Heart left ventricle (tissue), 16 donors: ENCODE results near the gene PTPRU. TPM values are rescaled to one million over a fixed set of nuclear protein-coding genes. Genes with fewer than 3 reads are reported as not detected.

Experiments
- ATAC-seq, 4 donors: fragments of 200-7000 bp; cut with Tn5 transposase; one replicate each; pipeline ENCODE4 v1.9.1; 2020 to 2022; ENCODE audit warnings: moderate library complexity in 4 of 4, mild to moderate bottlenecking in 3 of 4, moderate number of reproducible peaks in 1 of 4
- DNase-seq, 5 donors: peaks; one replicate each; pipeline ENCODE4 v3.0.0-alpha.2; 2020
- H3K27ac ChIP-seq, 12 donors: fragments of 200-600 bp; sonication (generic) in 4 of 12; one replicate each; pipeline versions ENCODE4 v1.5.0 to v1.8.0; 2016 to 2022; ENCODE audit warnings: mild to moderate bottlenecking in 2 of 12
- H3K27me3 ChIP-seq, 9 donors: fragments of 200-600 bp; sonication (generic) in 2 of 9; one replicate each; pipeline versions ENCODE4 v1.5.1 to v1.8.0; 2016 to 2022; ENCODE audit warnings: mild to moderate bottlenecking in 3 of 9
- H3K36me3 ChIP-seq, 9 donors: fragments of 200-600 bp; sonication (generic) in 2 of 9; one replicate each; pipeline versions ENCODE4 v1.5.0 to v1.8.0; 2018 to 2022; ENCODE audit warnings: mild to moderate bottlenecking in 2 of 9
- H3K4me1 ChIP-seq, 12 donors: fragments of 200-600 bp; sonication (generic) in 4 of 12; one replicate each; pipeline versions ENCODE4 v1.5.0 to v1.8.0; 2016 to 2022; ENCODE audit warnings: mild to moderate bottlenecking in 3 of 12
- H3K4me3 ChIP-seq, 12 donors: fragments of 200-600 bp; sonication (generic) in 4 of 12; one replicate each; pipeline versions ENCODE4 v1.5.0 to v1.8.0; 2017 to 2022; ENCODE audit warnings: mild to moderate bottlenecking in 9 of 12, moderate library complexity in 4 of 12
- H3K9me3 ChIP-seq, 12 donors: fragments of 200-600 bp; sonication (generic) in 4 of 12; one replicate each; pipeline versions ENCODE4 v1.5.0 to v1.8.0; 2016 to 2022; ENCODE audit warnings: mild to moderate bottlenecking in 1 of 12
- CTCF ChIP-seq, 12 donors: fragments of 200-600 bp; sonication (generic) in 4 of 12; IDR thresholded peaks; one replicate each; pipeline versions ENCODE4 v1.5.0 to v1.8.0; 2018 to 2022; ENCODE audit warnings: antibody characterized with exemption in 12 of 12, mild to moderate bottlenecking in 5 of 12
- POLR2A ChIP-seq, 2 donors: fragments of 450-650 bp; IDR thresholded peaks; one replicate each; pipeline ENCODE4 v1.6.1; 2017; ENCODE audit warnings: antibody characterized with exemption in 2 of 2, mild to moderate bottlenecking in 2 of 2, moderate library complexity in 2 of 2
- WGBS, 4 donors: extraction: QIAGEN DNeasy Blood & Tissue Kit in 2 of 4; methylation state at CpG; one replicate each; pipeline versions ENCODE4 v1.1.5 to v1.1.7; 2013 to 2018; 5-methylcytosine and 5-hydroxymethylcytosine counted together
- intact Hi-C, 10 donors: fragments of 100-400 bp; cut with DNase I; formaldehyde crosslinking; loops; one replicate each; pipeline versions ENCODE4 v1.11.1 to v1.14.2; 2022
- polyA plus RNA-seq, 2 donors: library from polyadenylated mRNA; stranded (reverse); fragments of 200-250 nt; gene quantifications; one replicate each; pipeline ENCODE4 v1.2.3, GENCODE V29; 2013
- total RNA-seq, 9 donors: library from RNA; depleted of rRNA in 2 of 9; stranded (reverse); fragments of >200 nt in 2 of 9; fragmentation: NEBNext Ultra II Directional in 3 of 9; extraction: Animal tissue kit (Norgen Biotek cat#: 25700) in 3 of 9; gene quantifications; one replicate each; pipeline versions ENCODE4 v1.1.0 to v1.2.4, GENCODE V29; 2016 to 2023
- donor health status: ischemic (EF 13 %, LVEDD 7.1; RV severe dilation, severe dysfunction).
- donor health status: healthy with polysubstance abuse.
- donor health status: DM: no; HTN: yes; CAD: no.
- donor health status: DM: no; HTN: no; CAD: no.
- donor health status: ischemic (EF 25% LVEDD 6.9; RV normal size, moderate dysfunction).
- donor health status: ischemic (EF 25% LVEDD 5.7; RV mildly dilated, moderate dysfunction).
- donor health status: healthy.
- donor health status: DM: yes; HTN: yes; CAD: no.
- donor health status: ischemic (EF 35%, LVEDD 5.7; RV mildly dilated, moderate dysfunction).
- donor health status: nonischemic (EF 11% LVEDD 7.7; RV severe dilation, severe dysfunction).
- donor health status: DM: yes; HTN: yes; CAD: no.
- donor health status: PGD.
- donor health status: ischemic (EF 29% LVEDD 5.4; RV normal size, mild dysfunction).
- donor health status: nonischemic (EF 23%, LVEDD 6.1; RV moderate dilation, normal function).

Gene PTPRU
- total and polyA plus RNA-seq, 11 donors: 7.1 to 59.9 (median 16.2) TPM

- TF ChIP-seq CTCF (IDR thresholded peaks at IDR 0.05) (no peak), POLR2A (IDR thresholded peaks at IDR 0.05) (no peak)
- peak overlapping the region in 1 of 12 donors; percentile 47 for H3K27ac ChIP-seq
- 15 to 25% (median 22%) methylated on average over 21 to 38 of the region's 38 CpGs for WGBS, 4 donors
- H3K9me3 ChIP-seq: no peaks in the 10 kb centered on the region
- intact Hi-C loops: loop anchor here in 1 of 10 donors (10.0 kb wide), 1 partner anchor 436 kb away; no protein-coding TSS in a partner anchor
- H3K27me3 ChIP-seq: peaks cover 0 to 32% (median 0%) of the 10 kb centered on the region in 9 donors
- ATAC-seq: peak in 3 of 4 donors; percentile 33 to 54 (median 40)
- peak in 1 of 5 donors; percentile 51 for DNase-seq
- H3K36me3 ChIP-seq: no peaks in the 10 kb centered on the region
- peaks cover 0 to 17% (median 9%) of the 10 kb centered on the region in 12 donors for H3K4me1 ChIP-seq
- peak overlapping the region; percentile 29 to 67 (median 56) for H3K4me3 ChIP-seq
Measured at GRCh38 chr1:29258976-29259801, 22.9 kb downstream of the PTPRU start.

- TF ChIP-seq POLR2A (IDR thresholded peaks at IDR 0.05) (no peak), CTCF (IDR thresholded peaks at IDR 0.05) (no peak)
- intact Hi-C loops: loop anchor here in 1 of 10 donors (10.0 kb wide), 1 partner anchor 435 kb away; no protein-coding TSS in a partner anchor
- ATAC-seq (peak; percentile 29 to 90 (median 79)), DNase-seq (peak; percentile 45 to 79 (median 52))
- H3K4me1 ChIP-seq: peaks cover 0 to 17% (median 9%) of the 10 kb centered on the region in 12 donors
- H3K9me3 ChIP-seq: no peaks in the 10 kb centered on the region
- WGBS, 4 donors: 2 to 10% (median 4%) methylated on average over 29 to 56 of the region's 56 CpGs
- H3K27ac ChIP-seq: peak overlapping the region in 1 of 12 donors; percentile 47
- peak overlapping the region; percentile 29 to 67 (median 56) for H3K4me3 ChIP-seq
- H3K36me3 ChIP-seq: no peaks in the 10 kb centered on the region
- peaks cover 0 to 32% (median 0%) of the 10 kb centered on the region in 9 donors for H3K27me3 ChIP-seq
Measured at GRCh38 chr1:29259802-29260441, 23.6 kb downstream of the PTPRU start.

- Histone ChIP-seq H3K9me3 (no peaks in the 10 kb centered on the region), H3K36me3 (no peaks in the 10 kb centered on the region), H3K4me3 (peak overlapping the region in 3 of 12 donors; percentile 54 to 60 (median 60)), H3K4me1 (peaks cover 0 to 17% (median 9%) of the 10 kb centered on the region in 12 donors), H3K27me3 (peaks cover 0 to 32% (median 0%) of the 10 kb centered on the region in 9 donors), H3K27ac (no peak overlapping the region)
- DNase-seq (peak in 1 of 5 donors; percentile 5), ATAC-seq (no peak)
- intact Hi-C loops: no loop called here
- WGBS, 4 donors: 48 to 78% (median 64%) methylated on average over 9 to 29 of the region's 29 CpGs
- no peak for TF ChIP-seq CTCF (IDR thresholded peaks at IDR 0.05)
- TF ChIP-seq POLR2A (IDR thresholded peaks at IDR 0.05): no peak
Measured at GRCh38 chr1:29260531-29260930, 24.2 kb downstream of the PTPRU start.
